Activated naive CD4-positive, alpha-beta T cell treated with Interleukin-2 at 50 U/mL for 16 hours (primary cell): Measurements from ENCODE around the gene PPP2R5D.
"Not testable (repeated sequence)": the region's sequence is repeated elsewhere in the genome, so short reads cannot be mapped to it uniquely, and the experiment has no call there.

ENCODE experiments used
- DNase-seq: peaks from one replicate; pipeline ENCODE4 v3.0.0-alpha.2; 2020

PPP2R5D gene

GRCh38 chr6:42984001-42984923, at the start of gene PPP2R5D:
TSS of gene PPP2R5D (plus strand) at chr6:42984570. CDS start at chr6:42984678, 108 bp downstream.
- DNase-seq: peak; percentile 99

- no peak for DNase-seq
Measured at GRCh38 chr6:42935322-42935721, 49.0 kb upstream of the PPP2R5D start.

GRCh38 chr6:42936398-42936797, 48.0 kb upstream of the PPP2R5D start:
- DNase-seq: no peak

- DNase-seq: no peak
Measured at GRCh38 chr6:42937548-42938427, 46.6 kb upstream of the PPP2R5D start.

- no peak for DNase-seq
Measured at GRCh38 chr6:42938428-42938796, 46.0 kb upstream of the PPP2R5D start.

GRCh38 chr6:42938987-42939809, 45.2 kb upstream of the PPP2R5D start:
- DNase-seq: no peak

GRCh38 chr6:42939810-42940167, 44.6 kb upstream of the PPP2R5D start:
- DNase-seq: no peak

- no peak for DNase-seq
Measured at GRCh38 chr6:42940493-42941045, 43.8 kb upstream of the PPP2R5D start.

GRCh38 chr6:42941356-42941755, 43.0 kb upstream of the PPP2R5D start:
- DNase-seq: not testable (repeated sequence)

- DNase-seq: no peak
Measured at GRCh38 chr6:42942444-42942843, 41.9 kb upstream of the PPP2R5D start.

GRCh38 chr6:42947950-42948349, 36.4 kb upstream of the PPP2R5D start:
- DNase-seq: no peak

GRCh38 chr6:42952389-42952788, 32.0 kb upstream of the PPP2R5D start:
- DNase-seq: no peak

GRCh38 chr6:42954405-42954804, 30.0 kb upstream of the PPP2R5D start:
- DNase-seq: not testable (repeated sequence)

- no peak for DNase-seq
Measured at GRCh38 chr6:42958125-42958524, 26.2 kb upstream of the PPP2R5D start.

- DNase-seq: no peak
Measured at GRCh38 chr6:42959917-42960242, 24.5 kb upstream of the PPP2R5D start.

- DNase-seq: peak; percentile 45
Measured at GRCh38 chr6:42960243-42961019, 23.9 kb upstream of the PPP2R5D start, which contains the start of gene GNMT. TSS of gene GNMT (plus strand) at chr6:42960754. CDS start at chr6:42960768, 14 bp downstream.

GRCh38 chr6:42961020-42961470, 23.3 kb upstream of the PPP2R5D start:
- no peak for DNase-seq

- DNase-seq: no peak
Measured at GRCh38 chr6:42962096-42962495, 22.3 kb upstream of the PPP2R5D start.

- DNase-seq: no peak
Measured at GRCh38 chr6:42962502-42963178, 21.7 kb upstream of the PPP2R5D start.

GRCh38 chr6:42963179-42963854, 21.1 kb upstream of the PPP2R5D start:
- DNase-seq: no peak
